Measurements from ENCODE around the gene POTEJ. TPM values are rescaled to one million over a fixed set of nuclear protein-coding genes. Genes with fewer than 3 reads are reported as not detected.
"Not testable (repeated sequence)": the region's sequence is repeated elsewhere in the genome, so short reads cannot be mapped to it uniquely, and the experiment has no call there.

The POTEJ gene
- not detected for polyA plus RNA-seq

- 76 to 100% (median 92%) methylated on average over 3 of the region's 13 CpGs for WGBS, 3 donors
- H3K27ac ChIP-seq (ENCODE audit: low read depth, low read length), result not testable (repeated sequence)
Observed at GRCh38 chr2:130611140-130611539, at the start of gene POTEJ. POTEJ (plus strand) TSS chr2:130611440; CDS start chr2:130611533, 93 bp downstream.

- not testable (repeated sequence) for H3K27ac ChIP-seq (ENCODE audit: low read depth, low read length)
- WGBS, 3 donors, result no CpG with 5 or more reads among the region's 4 CpGs
Observed at GRCh38 chr2:130566165-130566564, 45.1 kb upstream of the POTEJ start.

- no CpG with 5 or more reads among the region's 3 CpGs for whole genome bisulfite sequencing, 3 donors
- not testable (repeated sequence) for H3K27ac ChIP-seq (ENCODE audit: low read depth, low read length)
Observed at GRCh38 chr2:130571929-130572328, 39.3 kb upstream of the POTEJ start.

- WGBS, 3 donors, result 79 to 85% (median 81%) methylated on average over 7 of the region's 13 CpGs
- H3K27ac ChIP-seq (ENCODE audit: low read depth, low read length), result not testable (repeated sequence)
Observed at GRCh38 chr2:130574230-130574629, 37.0 kb upstream of the POTEJ start.

GRCh38 chr2:130576209-130576784 lies 34.9 kb upstream of the POTEJ start:
- no CpG with 5 or more reads among the region's 8 CpGs for WGBS, 3 donors
- not testable (repeated sequence) for H3K27ac ChIP-seq (ENCODE audit: low read depth, low read length)

GRCh38 chr2:130577559-130577958 lies 33.7 kb upstream of the POTEJ start:
- no CpG with 5 or more reads among the region's 4 CpGs for WGBS, 3 donors
- H3K27ac ChIP-seq (ENCODE audit: low read depth, low read length), result not testable (repeated sequence)

GRCh38 chr2:130579121-130579520 lies 32.1 kb upstream of the POTEJ start:
- H3K27ac ChIP-seq (ENCODE audit: low read depth, low read length), result not testable (repeated sequence)
- WGBS, 3 donors, result 87 to 92% (median 89%) methylated on average over 5 of the region's 7 CpGs

- H3K27ac ChIP-seq (ENCODE audit: low read depth, low read length), result not testable (repeated sequence)
- 87 to 94% (median 88%) methylated on average over 6 of the region's 7 CpGs for WGBS, 3 donors
Observed at GRCh38 chr2:130581491-130581890, 29.7 kb upstream of the POTEJ start.

GRCh38 chr2:130582970-130583369 lies 28.3 kb upstream of the POTEJ start:
- 72 to 86% (median 83%) methylated on average over 1 to 3 of the region's 7 CpGs for WGBS, 3 donors
- H3K27ac ChIP-seq (ENCODE audit: low read depth, low read length), result not testable (repeated sequence)

- H3K27ac ChIP-seq (ENCODE audit: low read depth, low read length), result not testable (repeated sequence)
- 24 to 83% (median 78%) methylated on average over 4 of the region's 7 CpGs for WGBS, 3 donors
Observed at GRCh38 chr2:130583582-130583981, 27.7 kb upstream of the POTEJ start.

- 88 to 96% (median 95%) methylated on average over 2 of the region's 4 CpGs for WGBS, 3 donors
- not testable (repeated sequence) for H3K27ac ChIP-seq (ENCODE audit: low read depth, low read length)
Observed at GRCh38 chr2:130584726-130585125, 26.5 kb upstream of the POTEJ start.

GRCh38 chr2:130588688-130589458 lies 22.4 kb upstream of the POTEJ start:
- not testable (repeated sequence) for H3K27ac ChIP-seq (ENCODE audit: low read depth, low read length)
- WGBS, 3 donors, result no CpG with 5 or more reads among the region's 11 CpGs

- 26 to 47% (median 35%) methylated on average over 5 of the region's 8 CpGs for WGBS, 3 donors
- not testable (repeated sequence) for H3K27ac ChIP-seq (ENCODE audit: low read depth, low read length)
Observed at GRCh38 chr2:130590170-130590841, 20.9 kb upstream of the POTEJ start.

- WGBS, 3 donors, result 7 to 21% (median 18%) methylated on average over 3 to 5 of the region's 7 CpGs
- not testable (repeated sequence) for H3K27ac ChIP-seq (ENCODE audit: low read depth, low read length)
Observed at GRCh38 chr2:130590842-130591359, 20.3 kb upstream of the POTEJ start.

GRCh38 chr2:130592791-130593414 lies 18.3 kb upstream of the POTEJ start:
- WGBS, 3 donors, result 17 to 45% (median 34%) methylated on average over 6 to 7 of the region's 40 CpGs

GRCh38 chr2:130594011-130594410 lies 17.2 kb upstream of the POTEJ start:
- 60 to 91% (median 78%) methylated on average over 1 to 2 of the region's 4 CpGs for WGBS, 3 donors
- not testable (repeated sequence) for H3K27ac ChIP-seq (ENCODE audit: low read depth, low read length)

More at GRCh38 chr2:130592791-130593414, 18.3 kb upstream of the POTEJ start:
- H3K27ac ChIP-seq (ENCODE audit: low read depth, low read length), result not testable (repeated sequence)

GRCh38 chr2:130596757-130597156 lies 14.5 kb upstream of the POTEJ start:
- H3K27ac ChIP-seq (ENCODE audit: low read depth, low read length), result not testable (repeated sequence)
- WGBS, 3 donors, result 66 to 83% (median 73%) methylated on average over 2 of the region's 6 CpGs

- WGBS, 3 donors, result no CpG with 5 or more reads among the region's 22 CpGs
Observed at GRCh38 chr2:130597994-130598393, 13.2 kb upstream of the POTEJ start.

GRCh38 chr2:130598463-130598862 lies 12.8 kb upstream of the POTEJ start:
- 37 to 55% (median 52%) methylated on average over 13 of the region's 15 CpGs for WGBS, 3 donors
- H3K27ac ChIP-seq (ENCODE audit: low read depth, low read length), result not testable (repeated sequence)

More at GRCh38 chr2:130597994-130598393, 13.2 kb upstream of the POTEJ start:
- not testable (repeated sequence) for H3K27ac ChIP-seq (ENCODE audit: low read depth, low read length)
